22Rv1 (cell line): ENCODE data around the gene PERM1.

Experiments
- H3K27ac ChIP-seq: fragments of 450-650 bp; 2 replicates; pipeline ENCODE4 v1.5.1; 2017
- ZFX ChIP-seq: fragments of 450-650 bp; IDR thresholded peaks from 2 replicates; pipeline ENCODE4 v1.6.1; 2017; ENCODE audit warnings: antibody characterized with exemption, borderline replicate concordance
- TF ChIP-seq, protein P1 (sequence below): fragments of 450-650 bp; IDR thresholded peaks from 2 replicates; pipeline ENCODE4 v1.5.1; 2017; ENCODE audit warnings: mild to moderate bottlenecking

PERM1 gene

GRCh38 chr1:1023700-1024099 lies 41.8 kb upstream of the PERM1 start:
- TF ChIP-seq ZFX = no peak
- TF ChIP-seq, protein P1, sequence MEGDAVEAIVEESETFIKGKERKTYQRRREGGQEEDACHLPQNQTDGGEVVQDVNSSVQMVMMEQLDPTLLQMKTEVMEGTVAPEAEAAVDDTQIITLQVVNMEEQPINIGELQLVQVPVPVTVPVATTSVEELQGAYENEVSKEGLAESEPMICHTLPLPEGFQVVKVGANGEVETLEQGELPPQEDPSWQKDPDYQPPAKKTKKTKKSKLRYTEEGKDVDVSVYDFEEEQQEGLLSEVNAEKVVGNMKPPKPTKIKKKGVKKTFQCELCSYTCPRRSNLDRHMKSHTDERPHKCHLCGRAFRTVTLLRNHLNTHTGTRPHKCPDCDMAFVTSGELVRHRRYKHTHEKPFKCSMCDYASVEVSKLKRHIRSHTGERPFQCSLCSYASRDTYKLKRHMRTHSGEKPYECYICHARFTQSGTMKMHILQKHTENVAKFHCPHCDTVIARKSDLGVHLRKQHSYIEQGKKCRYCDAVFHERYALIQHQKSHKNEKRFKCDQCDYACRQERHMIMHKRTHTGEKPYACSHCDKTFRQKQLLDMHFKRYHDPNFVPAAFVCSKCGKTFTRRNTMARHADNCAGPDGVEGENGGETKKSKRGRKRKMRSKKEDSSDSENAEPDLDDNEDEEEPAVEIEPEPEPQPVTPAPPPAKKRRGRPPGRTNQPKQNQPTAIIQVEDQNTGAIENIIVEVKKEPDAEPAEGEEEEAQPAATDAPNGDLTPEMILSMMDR = no peak
- H3K27ac ChIP-seq = no peak overlapping the region

DNA sequence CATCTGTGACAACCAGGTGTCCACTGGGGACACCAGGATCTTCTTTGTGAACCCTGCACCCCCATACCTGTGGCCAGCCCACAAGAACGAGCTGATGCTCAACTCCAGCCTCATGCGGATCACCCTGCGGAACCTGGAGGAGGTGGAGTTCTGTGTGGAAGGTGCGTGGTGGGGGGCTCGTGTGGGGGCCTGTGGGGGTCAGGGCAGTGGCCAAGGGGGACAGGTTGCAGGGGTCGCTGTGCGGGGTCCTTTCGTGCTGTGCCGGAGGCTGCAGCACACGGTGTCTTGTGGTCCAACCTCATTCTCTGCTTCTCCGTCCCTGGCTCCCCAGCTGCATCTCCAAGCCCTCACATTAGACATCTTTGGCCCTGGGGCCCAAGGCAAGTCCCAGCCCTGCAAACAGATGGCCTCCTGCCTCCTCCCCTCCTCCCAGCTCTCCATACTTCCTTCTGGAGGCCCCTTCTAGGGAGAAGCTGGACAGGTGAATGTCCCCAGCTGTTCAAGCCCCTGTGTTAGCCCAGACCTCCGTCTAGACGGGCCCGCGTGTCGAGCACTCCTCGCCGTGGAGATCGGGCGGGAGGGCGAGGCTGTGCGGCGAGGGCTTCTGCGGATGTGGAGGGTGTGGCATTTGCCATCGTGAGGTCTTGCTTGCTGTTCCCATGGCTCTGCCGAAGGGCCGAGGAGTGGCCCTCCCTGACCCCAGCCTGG lies 40.6 kb upstream of the PERM1 start:
- H3K27ac ChIP-seq = no peak overlapping the region
- TF ChIP-seq ZFX = no peak
- TF ChIP-seq, protein P1 = no peak

- no peak for TF ChIP-seq ZFX
- TF ChIP-seq, protein P1 = no peak
- H3K27ac ChIP-seq = peak overlapping the region; percentile 87
Observed at GRCh38 chr1:1021920-1022259, 40.0 kb upstream of the PERM1 start.

- H3K27ac ChIP-seq = peak overlapping the region; percentile 87
- TF ChIP-seq, protein P1 = no peak
- TF ChIP-seq ZFX = no peak
Observed at GRCh38 chr1:1021010-1021919, 39.4 kb upstream of the PERM1 start.

- H3K27ac ChIP-seq = peak overlapping the region; percentile 87
- TF ChIP-seq ZFX = no peak
- TF ChIP-seq, protein P1 = no peak
Observed at GRCh38 chr1:1020415-1021009, 38.6 kb upstream of the PERM1 start.

DNA sequence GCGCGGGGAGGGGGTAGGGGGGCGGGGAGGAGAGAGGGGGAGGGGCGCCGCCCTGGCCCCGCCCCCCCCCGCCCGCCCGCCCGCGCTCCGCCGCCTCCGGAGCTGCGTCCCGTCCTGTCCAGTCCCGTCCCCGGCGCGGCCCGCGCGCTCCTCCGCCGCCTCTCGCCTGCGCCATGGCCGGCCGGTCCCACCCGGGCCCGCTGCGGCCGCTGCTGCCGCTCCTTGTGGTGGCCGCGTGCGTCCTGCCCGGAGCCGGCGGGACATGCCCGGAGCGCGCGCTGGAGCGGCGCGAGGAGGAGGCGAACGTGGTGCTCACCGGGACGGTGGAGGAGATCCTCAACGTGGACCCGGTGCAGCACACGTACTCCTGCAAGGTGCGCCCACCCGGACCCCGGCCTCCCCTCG lies 38.1 kb upstream of the PERM1 start, which contains the start of gene AGRN:
Gene AGRN, plus strand, starts transcription at position 121 of the 405 bp plus-strand sequence. Its CDS starts 53 bp downstream, at position 174.
- H3K27ac ChIP-seq = peak within 1 kb of the TSS; percentile 87

More for the DNA sequence above, 38.1 kb upstream of the PERM1 start, which contains the start of gene AGRN:
- TF ChIP-seq, protein P1 = no peak
- no peak for TF ChIP-seq ZFX
